C4-2B (cell line): ENCODE measurements around the gene TMEM260.

Source experiments
- ZFX ChIP-seq: fragments of 450-650 bp; IDR thresholded peaks from 2 replicates; pipeline ENCODE4 v1.6.1; 2017
- TF ChIP-seq, protein P1 (sequence below): fragments of 450-650 bp; conservative IDR thresholded peaks from 2 replicates; pipeline ENCODE4 v1.5.1; 2017; ENCODE audit warnings: mild to moderate bottlenecking

DNA sequence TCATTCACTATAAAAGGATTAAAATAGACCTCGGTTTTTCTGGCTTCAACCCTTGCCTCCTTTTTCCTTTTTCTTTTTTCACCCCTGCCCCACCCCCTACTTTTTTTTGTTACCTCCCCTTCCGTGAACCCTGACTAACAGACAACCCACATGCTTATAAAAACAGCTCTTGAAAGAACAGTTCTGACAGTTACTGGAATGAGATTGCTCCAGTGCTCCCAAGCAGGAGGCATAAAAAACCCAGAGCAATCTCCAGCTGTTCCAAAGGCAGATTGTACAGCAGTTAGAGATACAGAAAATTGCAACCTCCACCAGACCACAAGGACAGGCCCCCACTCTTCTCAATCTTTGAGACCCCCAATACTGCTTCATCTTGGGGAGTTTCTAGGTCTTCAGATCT, 29.9 kb upstream of the TMEM260 start:
- TF ChIP-seq, protein P1, sequence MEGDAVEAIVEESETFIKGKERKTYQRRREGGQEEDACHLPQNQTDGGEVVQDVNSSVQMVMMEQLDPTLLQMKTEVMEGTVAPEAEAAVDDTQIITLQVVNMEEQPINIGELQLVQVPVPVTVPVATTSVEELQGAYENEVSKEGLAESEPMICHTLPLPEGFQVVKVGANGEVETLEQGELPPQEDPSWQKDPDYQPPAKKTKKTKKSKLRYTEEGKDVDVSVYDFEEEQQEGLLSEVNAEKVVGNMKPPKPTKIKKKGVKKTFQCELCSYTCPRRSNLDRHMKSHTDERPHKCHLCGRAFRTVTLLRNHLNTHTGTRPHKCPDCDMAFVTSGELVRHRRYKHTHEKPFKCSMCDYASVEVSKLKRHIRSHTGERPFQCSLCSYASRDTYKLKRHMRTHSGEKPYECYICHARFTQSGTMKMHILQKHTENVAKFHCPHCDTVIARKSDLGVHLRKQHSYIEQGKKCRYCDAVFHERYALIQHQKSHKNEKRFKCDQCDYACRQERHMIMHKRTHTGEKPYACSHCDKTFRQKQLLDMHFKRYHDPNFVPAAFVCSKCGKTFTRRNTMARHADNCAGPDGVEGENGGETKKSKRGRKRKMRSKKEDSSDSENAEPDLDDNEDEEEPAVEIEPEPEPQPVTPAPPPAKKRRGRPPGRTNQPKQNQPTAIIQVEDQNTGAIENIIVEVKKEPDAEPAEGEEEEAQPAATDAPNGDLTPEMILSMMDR: no peak
- no peak for TF ChIP-seq ZFX
